Esophagus (tissue), 2 donors: Measurements from ENCODE around the gene GLIS1. TPM values are rescaled to one million over a fixed set of nuclear protein-coding genes. Genes with fewer than 3 reads are reported as not detected.

Experiments used
- H3K27ac ChIP-seq, 2 donors: one replicate each; pipeline ENCODE4 v1.5.1; 2013; ENCODE audit warnings: low read depth in 2 of 2, mild to moderate bottlenecking in 2 of 2, inconsistent platforms in 1 of 2, low read length in 1 of 2, moderate library complexity in 1 of 2
- H3K27me3 ChIP-seq, 2 donors: one replicate each; pipeline ENCODE4 v1.6.1; 2013; ENCODE audit warnings: low read length in 2 of 2, control low read depth in 1 of 2, mild to moderate bottlenecking in 1 of 2; ENCODE audit not compliant: insufficient read depth in 2 of 2, control insufficient read depth in 1 of 2
- H3K36me3 ChIP-seq, 2 donors: one replicate each; pipeline ENCODE4 v1.6.1; 2013; ENCODE audit warnings: low read length in 1 of 2; ENCODE audit not compliant: control insufficient read depth in 2 of 2, insufficient read depth in 2 of 2
- H3K4me1 ChIP-seq, 2 donors: one replicate each; pipeline ENCODE4 v1.6.1; 2013; ENCODE audit warnings: low read length in 1 of 2; ENCODE audit not compliant: control insufficient read depth in 2 of 2, insufficient read depth in 2 of 2
- H3K4me3 ChIP-seq, 2 donors: one replicate each; pipeline ENCODE4 v1.5.1; 2013; ENCODE audit warnings: low read length in 2 of 2, mild to moderate bottlenecking in 2 of 2, low read depth in 1 of 2, moderate library complexity in 1 of 2
- H3K9me3 ChIP-seq, 2 donors: one replicate each; pipeline ENCODE4 v1.6.1; 2013; ENCODE audit warnings: mild to moderate bottlenecking in 2 of 2, low read depth in 1 of 2, low read length in 1 of 2, moderate library complexity in 1 of 2; ENCODE audit not compliant: control insufficient read depth in 2 of 2, insufficient read depth in 1 of 2
- WGBS, 2 donors: extraction: QIAGEN DNeasy Blood & Tissue Kit; methylation state at CpG; one replicate each; pipeline ENCODE4 v1.1.7; 2013; 5-methylcytosine and 5-hydroxymethylcytosine counted together
- polyA plus RNA-seq, 2 donors: library from polyadenylated mRNA; stranded (reverse); fragments of 200-250 nt; gene quantifications; one replicate each; pipeline ENCODE4 v1.2.3, GENCODE V29; 2013
- donor health status: healthy with polysubstance abuse.
- donor health status: Bipolar disorder and iron deficiency.

Gene GLIS1
- polyA plus RNA-seq, 2 donors = 0.18 TPM

DNA sequence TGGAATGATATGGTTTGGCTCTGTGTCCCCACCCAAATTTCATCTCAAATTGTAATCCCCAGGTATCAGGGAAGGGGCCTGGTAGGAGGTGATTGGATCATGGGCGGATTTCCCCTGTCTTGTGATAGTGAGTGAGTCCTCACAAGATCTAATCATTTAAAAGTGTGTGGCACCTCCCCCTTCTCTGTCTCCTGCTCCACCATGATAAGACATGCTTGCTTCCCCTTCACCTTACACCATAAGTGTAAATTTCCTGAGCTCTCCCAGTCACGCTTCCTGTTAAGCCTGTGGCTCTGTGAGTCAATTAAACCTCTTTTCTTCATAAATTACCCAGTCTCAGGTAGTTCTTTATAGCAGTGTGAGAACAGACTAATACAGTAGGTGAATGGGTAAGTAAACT lies 170.4 kb downstream of the GLIS1 start:
- WGBS, 2 donors = 86 to 96% methylated on average over 2 of the region's 2 CpGs
- Histone ChIP-seq H3K9me3 (peaks cover 0 to 2% of the 10 kb centered on the region in 2 donors), H3K27ac (no peak overlapping the region), H3K4me3 (no peak overlapping the region), H3K27me3 (no peaks in the 10 kb centered on the region), H3K36me3 (no peaks in the 10 kb centered on the region), H3K4me1 (peaks cover 4 to 8% of the 10 kb centered on the region in 2 donors)

DNA sequence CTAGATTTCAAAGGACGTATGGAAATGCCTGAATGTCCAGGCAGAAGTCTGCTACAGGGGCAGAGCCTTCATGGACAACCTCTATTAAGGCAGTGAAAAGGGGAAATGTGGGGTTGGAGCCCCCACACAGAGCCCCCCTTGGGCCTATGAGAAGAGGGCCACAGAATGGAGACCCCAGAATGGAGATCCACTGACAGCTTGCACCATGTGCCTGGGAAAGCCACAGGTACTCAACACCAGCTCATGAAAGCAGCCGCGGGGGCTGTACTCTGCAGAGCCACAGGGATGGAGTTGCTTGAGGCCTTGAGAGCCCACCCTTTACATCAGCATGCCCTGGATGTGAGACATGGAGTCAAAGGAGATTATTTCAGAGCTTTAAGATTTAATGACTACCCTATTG lies 171.1 kb downstream of the GLIS1 start:
- Histone ChIP-seq H3K4me1 (peaks cover 4% of the 10 kb centered on the region in 2 donors), H3K36me3 (no peaks in the 10 kb centered on the region), H3K9me3 (peaks cover 0 to 2% of the 10 kb centered on the region in 2 donors), H3K4me3 (no peak overlapping the region), H3K27me3 (no peaks in the 10 kb centered on the region), H3K27ac (no peak overlapping the region)
- 93 to 94% methylated on average over 3 of the region's 3 CpGs for WGBS, 2 donors

DNA sequence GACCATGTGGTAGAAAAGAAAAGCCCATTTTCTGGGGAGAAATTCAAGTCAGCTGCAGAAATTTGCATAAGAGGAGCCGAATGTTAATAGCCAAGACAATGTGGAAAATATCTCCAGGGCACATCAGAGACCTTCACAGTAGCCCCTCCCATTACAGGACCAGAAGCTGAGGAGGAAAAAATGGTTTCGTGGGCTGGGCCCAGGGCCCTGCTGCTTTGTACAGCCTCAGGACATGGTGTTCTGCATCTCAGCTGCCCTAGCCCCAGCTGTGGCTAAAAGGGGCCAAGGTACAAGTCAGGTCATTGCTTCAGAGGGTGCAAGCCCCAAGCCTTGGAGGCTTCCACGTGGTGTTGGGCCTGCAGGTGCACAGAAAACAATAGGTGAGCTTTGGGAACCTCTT lies 171.5 kb downstream of the GLIS1 start:
- 69 to 72% methylated on average over 3 of the region's 3 CpGs for WGBS, 2 donors
- no peaks in the 10 kb centered on the region for H3K27me3 ChIP-seq
- peaks cover 0 to 2% of the 10 kb centered on the region in 2 donors for H3K9me3 ChIP-seq

DNA sequence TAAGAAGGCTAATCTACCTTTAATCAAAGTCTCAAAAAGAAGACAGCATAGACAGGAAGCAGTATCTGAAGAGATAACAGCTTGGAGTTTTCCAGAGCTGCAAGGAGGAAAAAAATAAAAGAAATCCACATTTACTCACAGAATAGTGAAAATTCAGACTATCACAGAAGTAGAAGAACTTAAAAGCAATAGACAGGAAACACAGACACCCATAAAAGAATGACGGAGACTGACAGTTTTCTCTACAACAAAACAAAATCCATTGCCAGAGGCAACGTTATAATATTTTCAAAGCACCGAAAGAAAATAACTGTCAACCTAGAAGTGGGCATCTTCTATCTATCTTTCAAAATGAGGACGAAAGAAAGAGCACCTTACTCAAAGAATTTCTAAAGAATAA lies 175.4 kb downstream of the GLIS1 start:
- WGBS, 2 donors = 59 to 66% methylated on average over 4 of the region's 4 CpGs
- H3K36me3 ChIP-seq = no peaks in the 10 kb centered on the region
- no peaks in the 10 kb centered on the region for H3K27me3 ChIP-seq
- H3K4me1 ChIP-seq = no peaks in the 10 kb centered on the region
- H3K9me3 ChIP-seq = peaks cover 0 to 2% of the 10 kb centered on the region in 2 donors
- H3K4me3 ChIP-seq = no peak overlapping the region
- H3K27ac ChIP-seq = no peak overlapping the region

More for the DNA sequence above, 171.5 kb downstream of the GLIS1 start:
- Histone ChIP-seq H3K4me3 (no peak overlapping the region), H3K36me3 (no peaks in the 10 kb centered on the region), H3K4me1 (peaks cover 0 to 1% of the 10 kb centered on the region in 2 donors), H3K27ac (no peak overlapping the region)

DNA sequence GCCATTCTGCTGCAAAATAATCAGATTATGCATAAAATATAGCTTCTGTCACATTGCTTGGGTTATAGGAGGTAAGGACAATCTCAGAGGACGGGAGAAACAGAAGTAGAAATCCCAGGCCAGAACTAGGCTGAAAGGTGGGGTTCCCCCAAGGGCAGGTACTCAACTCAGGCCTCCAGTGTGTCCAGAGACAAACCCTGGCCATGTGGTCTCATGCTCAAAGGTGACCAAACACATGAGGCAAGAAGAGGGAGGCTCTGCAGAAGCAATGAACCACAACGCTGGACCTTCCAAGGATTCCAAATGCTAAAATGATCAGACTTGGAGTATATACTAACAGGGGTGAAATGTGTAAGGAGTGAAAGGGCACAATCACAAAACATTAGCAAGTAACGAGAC lies 176.0 kb downstream of the GLIS1 start:
- Histone ChIP-seq H3K27ac (no peak overlapping the region), H3K36me3 (no peaks in the 10 kb centered on the region), H3K9me3 (peaks cover 0 to 2% of the 10 kb centered on the region in 2 donors), H3K4me3 (no peak overlapping the region), H3K27me3 (no peaks in the 10 kb centered on the region), H3K4me1 (no peaks in the 10 kb centered on the region)
- 83 to 89% methylated on average over 3 of the region's 3 CpGs for WGBS, 2 donors

DNA sequence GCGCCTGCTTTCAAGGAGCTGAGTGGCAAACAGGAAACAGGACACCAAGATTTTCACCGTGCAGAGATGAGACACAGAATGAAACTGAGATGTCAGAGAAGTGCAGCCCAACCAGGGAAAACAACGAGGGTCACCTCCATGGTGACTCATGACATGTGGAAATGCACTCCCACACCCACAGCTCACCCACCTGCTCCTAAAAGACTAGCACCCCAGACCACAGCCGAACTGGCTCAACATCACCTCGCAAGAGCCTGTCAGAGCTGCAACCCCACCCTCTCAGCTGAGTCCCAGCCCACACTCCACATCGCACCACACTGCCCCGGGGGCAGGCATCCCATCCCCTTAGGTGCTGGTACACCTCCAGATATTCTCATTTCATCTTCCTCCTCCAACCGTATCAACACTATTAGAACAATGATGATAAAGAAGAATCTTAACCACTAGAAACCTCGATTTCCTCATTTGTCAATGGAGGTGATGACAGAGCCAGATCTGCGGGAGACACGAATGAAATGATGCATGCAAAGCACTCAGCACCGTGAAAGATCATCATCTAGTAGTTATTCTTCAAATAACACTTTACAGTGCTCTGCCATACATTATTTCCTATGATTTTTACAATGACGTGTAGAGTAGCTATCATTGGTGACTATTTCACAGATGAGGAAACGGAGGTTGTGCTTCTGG lies 176.5 kb downstream of the GLIS1 start:
- no peaks in the 10 kb centered on the region for H3K4me1 ChIP-seq
- H3K4me3 ChIP-seq = no peak overlapping the region
- 64 to 75% methylated on average over 14 of the region's 14 CpGs for WGBS, 2 donors

DNA sequence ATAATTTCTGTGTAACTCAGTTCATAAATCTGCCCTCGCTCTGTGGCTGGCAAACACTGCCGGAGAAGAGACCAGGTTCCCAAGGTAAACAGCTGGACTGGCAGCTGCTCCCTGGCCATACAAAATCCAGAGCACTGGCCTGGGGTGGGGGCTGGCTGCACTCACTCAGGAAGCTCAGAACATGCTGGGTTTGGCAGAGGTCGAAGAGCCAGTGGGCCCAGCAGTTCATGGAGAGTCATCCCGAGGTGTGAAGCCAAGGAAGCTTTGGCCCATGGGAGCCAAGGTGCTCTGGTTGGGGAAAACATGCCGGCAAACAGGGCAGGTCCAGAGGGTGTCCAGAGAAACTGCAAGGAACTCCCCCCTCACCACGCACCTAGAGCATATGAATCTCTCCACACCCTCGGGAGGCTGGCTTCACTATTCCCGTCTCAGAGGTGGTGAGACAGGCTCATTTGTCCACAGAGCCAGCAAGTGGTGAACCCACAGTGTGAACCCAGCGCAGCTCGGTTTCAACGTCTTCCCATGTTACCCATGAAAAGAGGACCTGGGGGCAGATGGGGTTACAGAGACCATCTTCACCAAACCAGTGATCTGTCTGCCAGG lies 177.4 kb downstream of the GLIS1 start:
- Histone ChIP-seq H3K36me3 (no peaks in the 10 kb centered on the region), H3K27ac (no peak overlapping the region), H3K4me1 (no peaks in the 10 kb centered on the region), H3K27me3 (no peaks in the 10 kb centered on the region), H3K4me3 (no peak overlapping the region), H3K9me3 (no peaks in the 10 kb centered on the region)
- WGBS, 2 donors = 82 to 88% methylated on average over 11 of the region's 11 CpGs

More for the DNA sequence above, 176.5 kb downstream of the GLIS1 start:
- peaks cover 0 to under 1% of the 10 kb centered on the region in 2 donors for H3K9me3 ChIP-seq
- no peak overlapping the region for H3K27ac ChIP-seq
- H3K36me3 ChIP-seq = no peaks in the 10 kb centered on the region
- H3K27me3 ChIP-seq = no peaks in the 10 kb centered on the region

DNA sequence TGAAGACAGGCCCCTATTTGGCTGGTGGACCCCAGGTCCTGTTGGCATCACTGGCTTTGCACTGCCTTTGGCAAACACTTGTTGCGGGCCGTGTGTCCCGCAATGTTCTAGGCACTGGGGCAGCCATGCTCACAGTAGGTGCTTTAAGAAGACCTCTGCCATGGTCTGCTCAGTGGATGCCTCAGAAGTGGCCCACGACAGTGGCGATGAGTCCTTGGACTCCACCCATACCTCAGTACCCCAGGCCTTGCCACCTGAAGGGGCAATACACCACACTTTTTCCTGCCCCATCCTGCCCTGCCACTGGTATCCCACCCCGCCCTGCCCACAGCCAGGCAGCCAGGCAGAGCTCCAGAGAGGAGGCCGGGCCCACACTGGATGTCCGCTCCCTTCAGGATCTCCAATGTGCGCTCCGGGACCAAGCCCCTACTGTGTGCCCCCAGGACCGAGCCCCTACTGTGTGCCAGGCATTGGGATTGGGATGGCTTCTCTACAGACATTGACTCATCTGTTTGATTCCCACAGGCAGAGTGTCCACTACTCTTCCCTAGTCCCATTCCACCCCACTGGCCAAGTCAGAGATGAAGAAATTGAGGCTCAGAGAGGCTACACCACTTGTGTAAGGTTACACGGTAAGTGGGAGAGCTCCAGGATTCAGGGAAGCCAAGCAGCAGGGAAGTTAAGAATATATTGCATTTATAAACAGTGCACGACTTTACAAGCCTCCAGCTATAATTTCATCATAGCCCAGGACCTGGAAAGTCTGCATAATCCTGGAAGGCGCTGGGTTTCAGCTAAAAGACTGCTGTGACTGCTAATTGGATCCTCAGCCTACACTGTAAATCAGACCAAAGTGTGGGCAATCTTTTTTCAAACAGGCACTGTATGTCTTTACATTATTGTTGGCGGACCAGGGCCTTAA lies 178.1 kb downstream of the GLIS1 start:
- Histone ChIP-seq H3K27ac (no peak overlapping the region), H3K4me3 (no peak overlapping the region), H3K9me3 (no peaks in the 10 kb centered on the region), H3K4me1 (no peaks in the 10 kb centered on the region), H3K27me3 (no peaks in the 10 kb centered on the region), H3K36me3 (no peaks in the 10 kb centered on the region)
- 88 to 89% methylated on average over 15 of the region's 15 CpGs for WGBS, 2 donors

DNA sequence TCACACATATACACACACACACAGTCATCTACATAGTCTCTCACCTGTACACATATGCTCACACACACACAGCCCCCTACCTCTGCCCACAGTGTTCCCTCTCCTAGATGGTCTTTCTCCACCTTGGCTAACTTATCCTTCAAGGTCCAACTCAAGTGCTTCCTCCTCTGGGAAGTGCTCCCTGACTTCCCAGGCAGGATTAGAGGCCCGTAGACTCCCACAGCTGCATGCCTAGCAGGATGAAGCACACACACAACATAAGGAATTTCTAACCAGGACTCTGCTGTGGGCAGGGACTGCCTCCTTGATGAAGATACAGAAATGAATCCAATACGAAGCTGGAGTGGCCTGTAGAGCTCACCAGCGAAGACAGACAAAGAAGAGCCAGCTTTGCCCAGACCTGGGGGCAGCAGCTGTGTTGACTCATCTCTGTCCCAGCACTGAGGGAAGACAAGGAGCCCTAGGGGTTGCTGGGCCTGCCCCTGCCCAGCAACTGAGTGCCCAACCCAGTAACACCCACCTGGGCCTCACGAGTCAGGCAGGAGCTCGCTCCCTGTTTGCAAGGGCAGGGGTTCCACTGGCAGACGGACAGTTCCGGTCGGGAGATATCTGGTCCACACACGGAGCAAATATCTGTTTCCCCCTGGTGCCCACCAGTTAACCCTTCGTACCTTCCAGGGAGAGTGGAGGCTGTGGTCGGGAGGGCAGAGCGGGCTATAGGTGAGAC lies 178.9 kb downstream of the GLIS1 start:
- WGBS, 2 donors = 80 to 83% methylated on average over 12 of the region's 12 CpGs
- Histone ChIP-seq H3K27ac (no peak overlapping the region), H3K4me1 (no peaks in the 10 kb centered on the region), H3K9me3 (no peaks in the 10 kb centered on the region), H3K27me3 (no peaks in the 10 kb centered on the region), H3K4me3 (no peak overlapping the region), H3K36me3 (no peaks in the 10 kb centered on the region)
